HEK293T (cell line): ENCODE measurements around the gene RFNG.

ENCODE experiments used
- CTCF ChIA-PET: fragments of 350-600 bp; formaldehyde crosslinking; extraction: SDS; loops from one replicate; lab custom pipeline; 2021; ENCODE audit warnings: antibody characterized with exemption, inconsistent platforms; lab: Yijun Ruan, JAX
- POLR2A ChIA-PET: fragments of 350-600 bp; formaldehyde crosslinking; extraction: SDS; loops from one replicate; lab custom pipeline; 2020; ENCODE audit warnings: antibody characterized with exemption, inconsistent platforms; lab: Yijun Ruan, JAX
- DNase-seq: peaks from one replicate; pipeline ENCODE4 v3.0.0; 2012; ENCODE audit warnings: mixed read lengths; ENCODE audit errors: extremely low spot score
- ARNT ChIP-seq: fragments of 450-650 bp; IDR thresholded peaks from 2 replicates; pipeline ENCODE4 v1.6.1; 2017; ENCODE audit warnings: mild to moderate bottlenecking
- BHLHE40 ChIP-seq: fragments of 450-650 bp; IDR thresholded peaks from 2 replicates; pipeline ENCODE4 v1.6.1; 2016; ENCODE audit warnings: mild to moderate bottlenecking, moderate library complexity, borderline replicate concordance
- CTBP1 ChIP-seq: fragments of 450-650 bp; IDR thresholded peaks from 2 replicates; pipeline ENCODE4 v1.6.1; 2016; ENCODE audit warnings: borderline replicate concordance
- ELF4 ChIP-seq: fragments of 450-650 bp; IDR thresholded peaks from 2 replicates; pipeline ENCODE4 v1.6.1; 2017; ENCODE audit warnings: antibody characterized with exemption
- FOXA1 ChIP-seq: fragments of 450-650 bp; IDR thresholded peaks from 2 replicates; pipeline ENCODE4 v1.6.1; 2016; ENCODE audit warnings: mild to moderate bottlenecking
- FOXK2 ChIP-seq: fragments of 450-650 bp; IDR thresholded peaks from 2 replicates; pipeline ENCODE4 v1.6.1; 2016; ENCODE audit warnings: mild to moderate bottlenecking
- FOXM1 ChIP-seq: fragments of 450-650 bp; IDR thresholded peaks from 2 replicates; pipeline ENCODE4 v1.6.1; 2017; ENCODE audit warnings: mild to moderate bottlenecking, borderline replicate concordance
- HDGF ChIP-seq: fragments of 450-650 bp; IDR thresholded peaks from 2 replicates; pipeline ENCODE4 v1.6.1; 2017; ENCODE audit warnings: antibody characterized with exemption, borderline replicate concordance
- L3MBTL2 ChIP-seq: fragments of 450-650 bp; conservative IDR thresholded peaks from 2 replicates; pipeline ENCODE4 v1.6.1; 2016; ENCODE audit warnings: mild to moderate bottlenecking
- LEF1 ChIP-seq: fragments of 450-650 bp; IDR thresholded peaks from 2 replicates; pipeline ENCODE4 v1.6.1; 2017; ENCODE audit warnings: mild to moderate bottlenecking, borderline replicate concordance
- NFRKB ChIP-seq: fragments of 450-650 bp; IDR thresholded peaks from 2 replicates; pipeline ENCODE4 v1.6.1; 2016; ENCODE audit warnings: mild to moderate bottlenecking, moderate library complexity
- SP1 ChIP-seq: fragments of 450-650 bp; IDR thresholded peaks from 2 replicates; pipeline ENCODE4 v1.6.1; 2017
- SUZ12 ChIP-seq: fragments of 450-650 bp; IDR thresholded peaks from 2 replicates; pipeline ENCODE4 v1.6.1; 2016; ENCODE audit warnings: mild to moderate bottlenecking
- TARDBP ChIP-seq: fragments of 450-650 bp; IDR thresholded peaks from 2 replicates; pipeline ENCODE4 v1.6.1; 2016
- ZNF384 ChIP-seq: fragments of 450-650 bp; IDR thresholded peaks from 2 replicates; pipeline ENCODE4 v1.6.1; 2016
- TF ChIP-seq, protein P1 (sequence below): fragments of 450-650 bp; IDR thresholded peaks from 2 replicates; pipeline ENCODE4 v1.6.1; 2016

The RFNG gene

DNA sequence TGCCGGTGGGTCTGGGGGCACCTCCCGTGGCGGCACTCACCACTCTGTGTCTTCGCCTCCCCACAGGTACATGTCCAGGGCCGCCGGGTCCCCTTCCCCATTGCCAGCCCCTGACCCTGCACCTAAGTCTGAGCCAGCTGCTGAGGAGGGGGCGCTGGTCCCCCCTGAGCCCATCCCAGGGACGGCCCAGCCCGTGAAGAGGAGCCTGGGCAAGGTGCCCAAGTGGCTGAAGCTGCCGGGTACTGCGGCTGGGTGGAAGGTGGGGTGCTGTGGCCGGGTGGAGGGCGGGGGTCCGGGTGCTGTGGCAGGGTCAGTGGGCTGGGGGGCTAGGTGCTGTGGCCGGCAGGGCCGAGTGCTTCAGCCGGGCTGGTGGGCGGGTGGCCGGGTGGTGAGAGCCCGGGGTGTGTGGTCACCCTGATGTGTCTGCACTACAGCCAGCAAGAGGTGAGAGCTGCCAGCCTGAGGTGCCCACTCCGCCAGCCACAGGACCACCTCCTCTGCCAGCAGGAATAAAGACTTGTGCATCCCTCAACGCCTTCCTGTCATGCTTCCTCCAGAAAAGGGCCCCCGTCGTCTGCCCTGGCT is 34.6 kb downstream of the RFNG start:
- CTCF ChIA-PET = no interaction called here
- TF ChIP-seq FOXA1 = no peak
- no peak for TF ChIP-seq LEF1
- no peak for TF ChIP-seq ARNT
- no peak for TF ChIP-seq ZNF384
- no peak for TF ChIP-seq ELF4
- TF ChIP-seq BHLHE40 = no peak
- TF ChIP-seq SP1 = no peak
- POLR2A ChIA-PET = interaction anchor here (1.0 kb wide), 1 partner anchor 21 kb away, joined by 3 read pairs; the partner anchor contains the start of gene DCXR
- DNase-seq = no peak

DNA sequence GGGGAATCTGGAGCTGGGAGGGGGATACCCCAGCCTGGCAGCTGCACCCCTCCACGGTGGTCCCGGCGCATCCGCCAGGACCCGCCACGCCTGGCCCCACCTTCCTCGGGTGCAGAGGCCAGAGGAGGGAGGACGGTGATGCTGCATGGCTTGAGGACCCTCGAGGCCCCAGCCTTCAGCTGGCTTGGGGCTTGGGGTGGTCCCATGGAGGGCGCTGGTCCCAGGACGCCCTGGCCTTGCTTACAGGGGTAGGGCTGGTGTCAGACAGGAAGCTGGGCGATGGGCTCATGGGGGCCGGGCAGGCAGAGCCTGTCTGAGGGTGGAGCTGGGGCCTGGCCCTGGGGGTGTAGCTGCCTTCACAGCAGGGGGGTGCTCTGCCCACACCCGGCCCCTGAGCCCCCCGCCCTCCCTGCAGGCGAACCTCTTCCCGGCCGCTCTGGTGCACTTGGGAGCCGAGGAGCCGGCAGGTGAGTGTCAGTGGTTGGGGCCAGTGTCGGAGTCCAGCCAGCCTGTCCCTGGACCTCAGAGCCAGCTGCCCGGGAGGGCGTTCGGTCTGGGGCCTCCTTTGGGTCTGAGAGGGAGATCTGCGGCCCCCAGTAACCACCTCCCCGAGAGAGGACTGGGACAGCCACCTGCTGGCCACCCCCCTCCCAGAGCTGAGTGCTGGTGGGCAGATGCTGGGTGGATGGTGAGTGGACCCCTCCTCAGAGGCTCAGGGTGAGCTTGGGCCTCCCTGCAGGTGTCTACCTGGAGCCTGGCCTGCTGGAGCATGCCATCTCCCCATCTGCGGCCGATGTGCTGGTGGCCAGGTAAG is 35.3 kb downstream of the RFNG start:
- CTCF ChIA-PET = no interaction called here
- DNase-seq = no peak
- TF ChIP-seq ELF4 = no peak
- no peak for TF ChIP-seq ZNF384
- TF ChIP-seq ARNT = no peak
- no peak for TF ChIP-seq TARDBP
- TF ChIP-seq HDGF = no peak
- TF ChIP-seq FOXK2 = no peak
- TF ChIP-seq, protein P1, sequence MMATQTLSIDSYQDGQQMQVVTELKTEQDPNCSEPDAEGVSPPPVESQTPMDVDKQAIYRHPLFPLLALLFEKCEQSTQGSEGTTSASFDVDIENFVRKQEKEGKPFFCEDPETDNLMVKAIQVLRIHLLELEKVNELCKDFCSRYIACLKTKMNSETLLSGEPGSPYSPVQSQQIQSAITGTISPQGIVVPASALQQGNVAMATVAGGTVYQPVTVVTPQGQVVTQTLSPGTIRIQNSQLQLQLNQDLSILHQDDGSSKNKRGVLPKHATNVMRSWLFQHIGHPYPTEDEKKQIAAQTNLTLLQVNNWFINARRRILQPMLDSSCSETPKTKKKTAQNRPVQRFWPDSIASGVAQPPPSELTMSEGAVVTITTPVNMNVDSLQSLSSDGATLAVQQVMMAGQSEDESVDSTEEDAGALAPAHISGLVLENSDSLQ = no peak
- no peak for TF ChIP-seq FOXM1
- no peak for TF ChIP-seq BHLHE40
- no peak for TF ChIP-seq L3MBTL2
- TF ChIP-seq CTBP1 = no peak
- no peak for TF ChIP-seq LEF1
- no peak for TF ChIP-seq NFRKB
- no peak for TF ChIP-seq FOXA1
- no peak for TF ChIP-seq SUZ12
- no peak for TF ChIP-seq SP1
- POLR2A ChIA-PET = interaction anchor here (1.0 kb wide), 1 partner anchor 21 kb away, joined by 3 read pairs; the partner anchor contains the start of gene DCXR

DNA sequence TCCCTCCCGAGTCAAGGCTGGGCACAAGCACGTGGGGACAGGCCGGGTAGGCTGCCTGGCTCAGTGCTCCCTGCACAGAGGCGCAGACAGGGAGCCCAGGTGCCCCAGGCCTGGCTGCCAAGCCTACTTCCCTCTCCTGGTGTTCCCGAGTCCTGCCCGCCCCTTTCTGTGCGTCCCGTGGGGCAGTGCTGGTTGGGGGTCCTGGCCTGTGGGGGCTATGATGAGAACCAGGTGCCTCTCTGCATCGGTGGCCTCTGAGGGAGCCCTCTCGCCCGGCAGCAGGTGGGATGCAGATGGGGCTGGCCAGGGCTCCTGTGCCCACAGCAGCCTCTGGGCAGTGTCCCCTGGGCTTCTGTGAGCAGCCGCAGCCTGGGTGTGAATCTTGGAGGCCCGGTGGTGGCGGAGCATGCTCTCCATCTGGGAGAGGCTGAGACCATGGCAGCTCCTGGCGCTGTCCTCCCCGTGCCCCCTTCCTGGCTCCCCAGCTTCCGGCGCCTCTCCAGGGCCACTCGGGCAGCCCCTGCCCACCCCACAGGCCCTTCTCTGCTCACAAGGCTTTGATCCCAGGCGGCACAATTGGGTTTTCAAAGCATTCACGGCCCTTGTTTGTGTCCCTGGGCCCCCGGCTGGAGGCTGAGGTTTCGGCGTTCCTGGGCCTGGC is 36.2 kb downstream of the RFNG start:
- DNase-seq = no peak
- TF ChIP-seq ELF4 (no peak), FOXM1 (no peak), L3MBTL2 (no peak), FOXA1 (no peak), LEF1 (no peak)
- POLR2A ChIA-PET = no interaction called here
- CTCF ChIA-PET = no interaction called here

DNA sequence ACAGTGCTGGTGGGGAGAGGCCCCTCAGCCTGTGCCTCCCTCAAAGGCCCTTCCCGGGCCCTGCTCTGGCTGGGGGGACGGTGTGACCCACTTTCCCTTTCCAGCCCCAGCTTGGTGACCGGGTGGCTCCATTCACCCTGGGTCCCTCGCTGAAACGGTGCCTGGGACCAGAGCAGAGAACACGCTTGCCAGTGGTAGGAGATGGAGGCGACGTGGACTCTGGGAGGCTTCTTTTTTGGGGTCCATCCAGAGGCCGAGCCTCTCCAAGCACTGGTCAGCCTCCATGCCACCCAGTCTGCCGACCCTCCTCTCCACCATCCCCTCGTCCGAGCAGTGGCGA is 36.7 kb downstream of the RFNG start:
- TF ChIP-seq CTBP1 (no peak), TARDBP (no peak), BHLHE40 (no peak), FOXM1 (no peak)
- no peak for DNase-seq
- ChIA-PET CTCF (no interaction called here), POLR2A (no interaction called here)

DNA sequence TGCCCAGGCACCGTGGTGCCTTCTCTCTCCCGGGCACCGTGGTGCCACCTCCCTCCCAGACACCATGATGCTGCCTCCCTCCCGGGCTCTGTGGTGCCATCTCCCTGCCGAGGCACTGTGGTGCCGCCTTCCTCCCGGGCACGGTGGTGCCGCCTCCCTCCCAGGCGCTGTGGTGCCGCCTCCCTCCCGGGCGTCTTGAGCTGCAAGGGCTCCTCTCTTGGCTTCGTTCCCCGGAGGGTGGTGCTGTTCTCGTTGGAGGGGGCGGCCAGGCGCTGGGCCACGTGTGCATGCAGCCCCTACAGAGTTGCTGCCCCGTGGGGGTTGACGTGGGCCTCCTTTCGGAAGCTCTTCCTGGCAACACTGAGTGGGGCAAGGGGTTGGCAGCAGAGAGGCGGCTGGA is 37.2 kb downstream of the RFNG start:
- ChIA-PET CTCF (no interaction called here), POLR2A (no interaction called here)
- TF ChIP-seq L3MBTL2 (no peak), FOXK2 (no peak), FOXA1 (no peak), ARNT (no peak), ELF4 (no peak), FOXM1 (no peak), SUZ12 (no peak), TARDBP (no peak), SP1 (no peak), CTBP1 (no peak), NFRKB (no peak), ZNF384 (no peak), BHLHE40 (no peak), LEF1 (no peak), HDGF (no peak)
- TF ChIP-seq, protein P1 = no peak
- no peak for DNase-seq

DNA sequence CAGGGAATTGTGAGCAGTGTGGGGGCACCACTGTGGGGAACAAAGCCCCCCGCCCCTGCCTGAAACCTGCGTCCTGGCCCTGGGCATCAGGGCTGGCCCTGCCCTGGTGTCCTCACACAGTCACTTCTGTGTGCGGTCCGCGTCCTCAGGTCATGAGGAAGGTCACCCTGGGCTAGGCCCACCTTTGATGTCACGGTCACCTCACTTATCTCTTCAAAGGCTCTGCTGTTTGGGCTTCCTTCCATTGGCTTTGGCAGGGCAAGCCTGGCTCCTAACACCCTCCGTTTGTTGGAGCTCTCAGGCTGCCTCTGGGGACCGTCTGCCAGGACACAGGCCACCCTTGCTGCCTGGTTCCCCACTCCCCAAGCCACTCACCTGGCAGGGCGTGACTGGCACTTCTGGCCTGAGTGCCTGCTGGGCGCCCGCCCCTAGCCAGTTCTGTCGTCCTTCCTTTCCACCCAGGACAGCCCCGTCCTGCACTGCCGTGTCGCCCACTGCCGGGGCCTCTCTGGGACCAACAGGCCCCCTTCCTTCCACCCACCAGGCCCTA is 37.8 kb downstream of the RFNG start:
- CTCF ChIA-PET = no interaction called here
- TF ChIP-seq FOXK2 = no peak
- no peak for TF ChIP-seq NFRKB
- TF ChIP-seq BHLHE40 = no peak
- no peak for TF ChIP-seq L3MBTL2
- no peak for TF ChIP-seq SUZ12
- no peak for TF ChIP-seq HDGF
- no peak for TF ChIP-seq LEF1
- no peak for TF ChIP-seq ZNF384
- TF ChIP-seq, protein P1 = no peak
- no peak for TF ChIP-seq ARNT
- no peak for TF ChIP-seq FOXM1
- TF ChIP-seq ELF4 = no peak
- no peak for TF ChIP-seq FOXA1
- TF ChIP-seq CTBP1 = no peak
- TF ChIP-seq SP1 = no peak
- TF ChIP-seq TARDBP = no peak
- DNase-seq = no peak
- POLR2A ChIA-PET = interaction anchor here (1.5 kb wide), 1 partner anchor 9 kb away, joined by 4 read pairs; the partner anchor contains the start of genes CENPX and LRRC45
